Testis (tissue), 3 donors: ENCODE results near the gene MAP2K7. TPM values are rescaled to one million over a fixed set of nuclear protein-coding genes. Genes with fewer than 3 reads are reported as not detected.
A peak's percentile ranks its signal among the peaks of the same experiment; 100 is the strongest.

Experiments
- DNase-seq: peaks from one replicate; pipeline ENCODE4 v3.0.0-alpha.2; 2019
- H3K27ac ChIP-seq, 2 donors: fragments of 200-600 bp; sonication (generic); one replicate each; pipeline ENCODE4 v1.5.1; 2019
- H3K27me3 ChIP-seq: fragments of 200-600 bp; sonication (generic); one replicate; pipeline ENCODE4 v1.5.1; 2019
- H3K36me3 ChIP-seq: fragments of 200-600 bp; sonication (generic); one replicate; pipeline ENCODE4 v1.5.1; 2017; ENCODE audit warnings: low read depth; ENCODE audit errors: missing control alignments
- H3K4me1 ChIP-seq: fragments of 200-600 bp; sonication (generic); one replicate; pipeline ENCODE4 v1.5.1; 2019
- H3K4me3 ChIP-seq, 2 donors: fragments of 200-600 bp; sonication (generic); one replicate each; pipeline ENCODE4 v1.5.1; 2017 to 2019
- H3K9me3 ChIP-seq: fragments of 200-600 bp; sonication (generic); one replicate; pipeline ENCODE4 v1.5.1; 2017
- CTCF ChIP-seq, 3 experiments: fragments of 450-650 bp in 2 of 3; fragments of 200-600 bp in 1 of 3; sonication (generic) in 1 of 3; IDR thresholded peaks; one replicate each; pipeline ENCODE4 v1.5.1; 2016 to 2019; ENCODE audit warnings: antibody characterized with exemption in 3 of 3, mild to moderate bottlenecking in 2 of 3, moderate library complexity in 1 of 3
- POLR2A ChIP-seq: fragments of 450-650 bp; IDR thresholded peaks from one replicate; pipeline ENCODE4 v1.6.1; 2017; ENCODE audit warnings: antibody characterized with exemption, mild to moderate bottlenecking, moderate library complexity
- WGBS, 2 donors: methylation state at CpG; one replicate each; pipeline ENCODE4 v1.1.5; 2018; 5-methylcytosine and 5-hydroxymethylcytosine counted together
- intact Hi-C: fragments of 100-400 bp; cut with DNase I; formaldehyde crosslinking; loops from one replicate; pipeline ENCODE4 v1.15.1; 2023; ENCODE audit warnings: low total_unique reads
- polyA plus RNA-seq: library from polyadenylated mRNA; stranded (reverse); fragments of 350-450 nt; fragmentation: Illumina TruSeq; extraction: RNeasy Lipid Tissue Mini Kit (QIAGEN cat#74804); gene quantifications from one replicate; pipeline ENCODE4 v1.2.3, GENCODE V29; 2014; ENCODE audit warnings: low read depth, low replicate concordance; ENCODE audit not compliant: insufficient read depth
- total RNA-seq, 2 donors: library from RNA; depleted of rRNA; stranded (reverse); fragments of >200 nt; gene quantifications; one replicate each; pipeline ENCODE4 v1.2.3, GENCODE V29; 2016

MAP2K7 gene
- total and polyA plus RNA-seq, 3 donors from 2014 or later = 30.6 to 44.0 (median 34.8) TPM

DNA sequence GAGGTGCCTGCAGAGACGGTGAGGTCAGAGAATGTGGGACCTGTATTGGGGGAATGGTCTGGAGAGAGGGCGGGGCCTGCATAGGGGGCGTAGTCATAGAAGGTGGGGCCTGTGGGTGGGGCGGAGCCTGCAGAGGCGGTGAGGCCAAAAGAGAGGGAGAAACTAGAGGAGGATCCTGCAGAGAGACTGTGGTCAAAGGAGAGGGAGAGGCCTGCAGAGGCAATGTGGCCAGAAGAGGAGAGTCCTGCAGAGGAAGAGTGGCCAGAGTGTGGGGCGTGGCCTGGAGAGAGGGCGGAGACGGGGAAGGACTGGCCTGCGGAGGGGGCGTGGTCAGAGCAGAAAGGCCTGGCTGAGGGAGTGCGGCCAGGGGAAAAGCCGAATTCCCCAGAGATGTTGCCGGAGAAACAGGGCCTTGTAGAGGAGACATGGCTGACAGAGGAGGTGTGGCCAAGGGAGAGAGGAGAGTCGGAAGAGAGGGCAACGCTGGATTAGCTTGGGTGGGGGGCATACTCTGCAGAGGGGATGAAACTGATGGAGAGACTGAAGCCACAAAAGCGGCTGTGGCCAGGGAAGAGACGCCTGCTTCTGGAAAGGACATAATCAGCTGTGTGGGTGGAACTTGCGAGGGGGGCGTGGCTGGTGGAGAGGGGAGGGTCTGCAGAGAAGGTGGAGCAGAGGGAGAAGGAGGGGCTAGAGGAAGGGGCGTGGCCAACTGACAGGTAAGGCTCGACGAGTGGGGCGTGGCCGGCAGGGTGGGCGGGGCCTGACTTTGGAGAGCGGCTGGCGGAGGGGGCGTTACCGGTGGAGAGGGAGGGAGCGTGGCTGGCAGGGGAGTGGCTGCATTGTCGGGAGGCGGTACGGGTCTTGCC, 32.0 kb upstream of the MAP2K7 start:
- DNase-seq = peak; percentile 93
- Histone ChIP-seq H3K4me3 (no peak overlapping the region), H3K27ac (no peak overlapping the region), H3K4me1 (peaks cover 14% of the 10 kb centered on the region), H3K36me3 (no peaks in the 10 kb centered on the region), H3K9me3 (no peaks in the 10 kb centered on the region), H3K27me3 (no peaks in the 10 kb centered on the region)
- intact Hi-C loops = no loop called here
- WGBS, 2 donors = 4% methylated on average over 33 of the region's 33 CpGs
- TF ChIP-seq CTCF (IDR thresholded peaks at IDR 0.05) (no peak), POLR2A (no peak)

DNA sequence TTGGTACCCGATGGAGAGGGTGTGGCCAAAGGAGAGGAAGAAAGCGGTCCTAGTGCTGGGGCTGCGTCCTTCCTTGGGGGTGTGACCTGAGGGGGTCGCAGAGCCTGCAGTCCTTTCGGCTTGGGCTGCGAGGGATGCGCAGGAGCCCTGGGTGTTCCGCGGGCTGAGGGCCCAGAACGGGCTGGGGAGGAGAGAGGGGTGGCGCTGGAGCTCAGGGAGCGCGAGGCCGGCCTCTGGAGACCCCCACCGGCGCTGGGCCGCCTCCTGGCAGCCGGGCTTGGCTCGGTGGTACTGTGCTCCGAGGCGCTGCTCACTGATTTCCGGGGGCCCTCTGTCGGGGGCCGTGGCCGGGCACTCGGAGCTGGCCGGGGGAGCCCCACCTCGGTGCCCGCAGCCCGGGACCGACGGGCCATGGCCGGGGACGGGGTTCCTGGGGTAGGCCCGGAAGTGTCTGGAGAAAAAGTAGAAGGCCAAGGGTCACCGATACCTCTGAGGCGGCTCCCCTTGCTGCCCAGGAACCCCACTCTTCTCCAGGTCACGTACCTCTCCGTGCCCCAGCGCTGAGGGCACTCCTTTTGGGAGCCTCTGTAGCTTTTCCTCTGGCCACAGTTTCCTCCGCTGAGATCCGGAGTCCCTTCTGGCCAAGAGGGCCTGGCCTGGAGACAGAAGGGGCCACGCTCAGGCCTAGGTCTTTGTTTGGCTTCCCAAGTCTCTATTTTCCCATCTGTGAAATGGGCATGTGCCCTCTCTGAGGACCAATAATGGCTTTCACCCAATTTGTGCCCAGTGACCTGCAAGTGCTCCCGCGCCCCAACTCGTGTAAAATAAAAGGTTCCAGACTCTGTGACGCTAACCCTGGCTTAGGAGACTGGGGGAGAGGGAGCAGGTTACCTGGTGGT, 31.1 kb upstream of the MAP2K7 start:
- TF ChIP-seq POLR2A = no peak
- TF ChIP-seq CTCF (IDR thresholded peaks at IDR 0.05) = no peak
- Histone ChIP-seq H3K4me3 (no peak overlapping the region), H3K27ac (no peak overlapping the region), H3K36me3 (no peaks in the 10 kb centered on the region), H3K4me1 (peaks cover 14% of the 10 kb centered on the region), H3K9me3 (no peaks in the 10 kb centered on the region), H3K27me3 (no peaks in the 10 kb centered on the region)
- 52 to 60% methylated on average over 12 to 45 of the region's 47 CpGs for WGBS, 2 donors
- DNase-seq = no peak
- intact Hi-C loops = no loop called here

GRCh38 chr19:7873304-7874075, 30.2 kb upstream of the MAP2K7 start:
- H3K36me3 ChIP-seq = no peaks in the 10 kb centered on the region
- 12 to 16% methylated on average over 22 to 53 of the region's 53 CpGs for WGBS, 2 donors
- intact Hi-C loops = no loop called here
- DNase-seq = no peak
- no peak overlapping the region for H3K27ac ChIP-seq
- peak overlapping the region; percentile 15 to 31 for H3K4me3 ChIP-seq
- H3K4me1 ChIP-seq = peaks cover 12% of the 10 kb centered on the region
- no peaks in the 10 kb centered on the region for H3K27me3 ChIP-seq
- TF ChIP-seq POLR2A (no peak), CTCF (IDR thresholded peaks at IDR 0.05) (no peak)
- H3K9me3 ChIP-seq = no peaks in the 10 kb centered on the region

GRCh38 chr19:7874076-7874896, 29.4 kb upstream of the MAP2K7 start, which contains the start of gene PRR36:
TSS of gene PRR36 (minus strand) at chr19:7874390. CDS start at chr19:7873689, 701 bp downstream.
- WGBS, 2 donors = 2 to 3% methylated on average over 11 to 85 of the region's 88 CpGs
- DNase-seq = peak; percentile 71
- intact Hi-C loops = no loop called here
- Histone ChIP-seq H3K27me3 (no peaks in the 10 kb centered on the region), H3K4me1 (peaks cover 7% of the 10 kb centered on the region), H3K36me3 (no peaks in the 10 kb centered on the region), H3K4me3 (peak within 1 kb of the TSS; percentile 15 to 31), H3K9me3 (no peaks in the 10 kb centered on the region), H3K27ac (no peak within 1 kb of the TSS)
- TF ChIP-seq CTCF (IDR thresholded peaks at IDR 0.05) = no peak
- TF ChIP-seq POLR2A = no peak
